WTC11 (cell line): Measurements from ENCODE around the gene PHACTR3. TPM values are rescaled to one million over a fixed set of nuclear protein-coding genes. Genes with fewer than 3 reads are reported as not detected.

Experiments used
- ATAC-seq: fragments of 200-7000 bp; cut with Tn5 transposase; 2 replicates; pipeline ENCODE4 v1.10.0; 2021; ENCODE audit warnings: mild to moderate bottlenecking, moderate library complexity
- CTCF ChIA-PET: fragments of 300-600 bp; sonication (Branson Sonifier 250); formaldehyde crosslinking; loops from one replicate; lab custom pipeline; 2021; ENCODE audit warnings: antibody characterized with exemption; lab: Charles Lee
- POLR2A ChIA-PET: fragments of 350-600 bp; sonication (Branson Sonifier 250); formaldehyde crosslinking; loops from one replicate; lab custom pipeline; 2021; ENCODE audit warnings: antibody characterized with exemption; lab: Charles Lee
- DNase-seq: peaks from one replicate; pipeline ENCODE4 v3.0.0; 2021; ENCODE audit warnings: low spot score
- H3K27ac Mint-ChIP-seq: 2 replicates; pipeline ENCODE4 v1.8.0; 2021; ENCODE audit warnings: mixed read lengths
- H3K27me3 Mint-ChIP-seq: 2 replicates; pipeline ENCODE4 v1.8.0; 2021; ENCODE audit warnings: low read depth, mild to moderate bottlenecking, moderate library complexity, mixed read lengths
- H3K36me3 Mint-ChIP-seq: 2 replicates; pipeline ENCODE4 v1.8.0; 2021; ENCODE audit warnings: mixed read lengths
- H3K4me1 Mint-ChIP-seq: 2 replicates; pipeline ENCODE4 v1.8.0; 2022; ENCODE audit warnings: mixed read lengths
- H3K4me3 Mint-ChIP-seq: 2 replicates; pipeline ENCODE4 v1.8.0; 2021; ENCODE audit warnings: mild to moderate bottlenecking, moderate library complexity, mixed read lengths
- H3K9me3 Mint-ChIP-seq: 2 replicates; pipeline ENCODE4 v1.8.0; 2021; ENCODE audit warnings: mixed read lengths
- FOXP1 ChIP-seq: sonication (generic); formaldehyde crosslinking; IDR thresholded peaks from 2 replicates; pipeline ENCODE4 v1.8.0; 2022; ENCODE audit warnings: missing genetic modification reagents, mild to moderate bottlenecking, moderate library complexity, borderline replicate concordance
- KAT7 ChIP-seq: sonication (generic); formaldehyde crosslinking; IDR thresholded peaks from 2 replicates; pipeline ENCODE4 v1.8.1; 2023; ENCODE audit warnings: missing genetic modification reagents, mild to moderate bottlenecking, borderline replicate concordance
- OVOL2 ChIP-seq: fragments of 250-450 bp; sonication (Bioruptor Pico); IDR thresholded peaks from 2 replicates; pipeline ENCODE4 v1.9.0; 2021; ENCODE audit warnings: mild to moderate bottlenecking, borderline replicate concordance
- PRRX2 ChIP-seq: fragments of 250-450 bp; sonication (Bioruptor Pico); IDR thresholded peaks from 2 replicates; pipeline ENCODE4 v1.8.0; 2021; ENCODE audit warnings: mild to moderate bottlenecking
- RELA ChIP-seq: sonication (generic); formaldehyde crosslinking; IDR thresholded peaks from 2 replicates; pipeline ENCODE4 v1.8.1; 2022; ENCODE audit warnings: missing genetic modification reagents, mild to moderate bottlenecking, borderline replicate concordance
- SOX15 ChIP-seq: fragments of 250-450 bp; sonication (Bioruptor Pico); IDR thresholded peaks from 2 replicates; pipeline ENCODE4 v1.9.0; 2021; ENCODE audit warnings: mild to moderate bottlenecking
- TEAD1 ChIP-seq: sonication (generic); formaldehyde crosslinking; IDR thresholded peaks from 2 replicates; pipeline ENCODE4 v1.8.0; 2022; ENCODE audit warnings: mild to moderate bottlenecking, missing genetic modification reagents
- ZBTB21 ChIP-seq: sonication (generic); formaldehyde crosslinking; IDR thresholded peaks from 2 replicates; pipeline ENCODE4 v1.8.1; 2023; ENCODE audit warnings: mild to moderate bottlenecking, missing genetic modification reagents, borderline replicate concordance
- ZNF121 ChIP-seq: sonication (generic); formaldehyde crosslinking; IDR thresholded peaks from 2 replicates; pipeline ENCODE4 v1.8.0; 2023; ENCODE audit warnings: missing genetic modification reagents
- ZNF671 ChIP-seq: fragments of 250-450 bp; sonication (Bioruptor Pico); IDR thresholded peaks from 2 replicates; pipeline ENCODE4 v1.8.0; 2021; ENCODE audit warnings: mild to moderate bottlenecking
- total RNA-seq: library from RNA; stranded (reverse); gene quantifications from 3 replicates; pipeline ENCODE4 v1.2.3, GENCODE V29; 2021
- TF ChIP-seq, protein P1 (sequence below): sonication (generic); formaldehyde crosslinking; IDR thresholded peaks from 2 replicates; pipeline ENCODE4 v1.8.0; 2023; ENCODE audit warnings: missing genetic modification reagents, mild to moderate bottlenecking, borderline replicate concordance
- TF ChIP-seq, protein P2 (sequence below): sonication (generic); formaldehyde crosslinking; IDR thresholded peaks from 2 replicates; pipeline ENCODE4 v1.8.1; 2023; ENCODE audit warnings: mild to moderate bottlenecking, missing genetic modification reagents
- TF ChIP-seq, protein P3 (sequence below): sonication (generic); formaldehyde crosslinking; IDR thresholded peaks from 2 replicates; pipeline ENCODE4 v1.8.1; 2022; ENCODE audit warnings: low read depth, mild to moderate bottlenecking, moderate library complexity, missing genetic modification reagents, borderline replicate concordance
- TF ChIP-seq, protein P4 (sequence below): fragments of 250-450 bp; sonication (Bioruptor Pico); IDR thresholded peaks from 2 replicates; pipeline ENCODE4 v1.9.0; 2021; ENCODE audit warnings: mild to moderate bottlenecking
- TF ChIP-seq, protein P5 (sequence below): fragments of 250-450 bp; sonication (Bioruptor Pico); IDR thresholded peaks from 2 replicates; pipeline ENCODE4 v2.1.2; 2022; ENCODE audit warnings: mild to moderate bottlenecking, moderate library complexity
- TF ChIP-seq, protein P6 (sequence below): fragments of 250-450 bp; sonication (Bioruptor Pico); conservative IDR thresholded peaks from 2 replicates; pipeline ENCODE4 v1.9.0; 2021; ENCODE audit warnings: mild to moderate bottlenecking
- TF ChIP-seq, protein P7 (sequence below): sonication (generic); formaldehyde crosslinking; conservative IDR thresholded peaks from 2 replicates; pipeline ENCODE4 v1.8.1; 2022; ENCODE audit warnings: mild to moderate bottlenecking, missing genetic modification reagents
- TF ChIP-seq, protein P8 (sequence below): sonication (generic); formaldehyde crosslinking; IDR thresholded peaks from 2 replicates; pipeline ENCODE4 v1.8.1; 2023; ENCODE audit warnings: mild to moderate bottlenecking, missing genetic modification reagents

PHACTR3 gene
- total RNA-seq, 1 experiment from 2014 or later, result 0.28 TPM

DNA sequence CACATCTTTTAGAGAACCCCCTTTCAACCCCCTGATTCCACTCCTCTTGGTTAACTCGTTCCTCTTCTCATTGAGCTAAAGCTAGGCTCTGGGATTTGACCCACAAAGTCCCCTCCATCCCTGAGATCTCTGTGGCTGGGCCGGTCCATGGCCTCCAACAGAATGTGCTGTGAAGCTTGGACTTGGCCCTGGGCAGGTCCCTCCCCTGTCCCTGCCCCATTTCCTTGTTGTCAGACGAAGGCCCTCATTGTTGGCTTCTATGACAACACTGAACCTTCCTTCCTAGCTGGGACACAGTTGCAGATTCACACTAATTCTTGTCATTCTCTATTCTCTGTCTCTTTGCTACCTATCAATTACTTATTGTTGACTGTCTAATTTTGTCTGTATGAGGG, 173.0 kb downstream of the PHACTR3 start (continued):
- TF ChIP-seq, protein P1, sequence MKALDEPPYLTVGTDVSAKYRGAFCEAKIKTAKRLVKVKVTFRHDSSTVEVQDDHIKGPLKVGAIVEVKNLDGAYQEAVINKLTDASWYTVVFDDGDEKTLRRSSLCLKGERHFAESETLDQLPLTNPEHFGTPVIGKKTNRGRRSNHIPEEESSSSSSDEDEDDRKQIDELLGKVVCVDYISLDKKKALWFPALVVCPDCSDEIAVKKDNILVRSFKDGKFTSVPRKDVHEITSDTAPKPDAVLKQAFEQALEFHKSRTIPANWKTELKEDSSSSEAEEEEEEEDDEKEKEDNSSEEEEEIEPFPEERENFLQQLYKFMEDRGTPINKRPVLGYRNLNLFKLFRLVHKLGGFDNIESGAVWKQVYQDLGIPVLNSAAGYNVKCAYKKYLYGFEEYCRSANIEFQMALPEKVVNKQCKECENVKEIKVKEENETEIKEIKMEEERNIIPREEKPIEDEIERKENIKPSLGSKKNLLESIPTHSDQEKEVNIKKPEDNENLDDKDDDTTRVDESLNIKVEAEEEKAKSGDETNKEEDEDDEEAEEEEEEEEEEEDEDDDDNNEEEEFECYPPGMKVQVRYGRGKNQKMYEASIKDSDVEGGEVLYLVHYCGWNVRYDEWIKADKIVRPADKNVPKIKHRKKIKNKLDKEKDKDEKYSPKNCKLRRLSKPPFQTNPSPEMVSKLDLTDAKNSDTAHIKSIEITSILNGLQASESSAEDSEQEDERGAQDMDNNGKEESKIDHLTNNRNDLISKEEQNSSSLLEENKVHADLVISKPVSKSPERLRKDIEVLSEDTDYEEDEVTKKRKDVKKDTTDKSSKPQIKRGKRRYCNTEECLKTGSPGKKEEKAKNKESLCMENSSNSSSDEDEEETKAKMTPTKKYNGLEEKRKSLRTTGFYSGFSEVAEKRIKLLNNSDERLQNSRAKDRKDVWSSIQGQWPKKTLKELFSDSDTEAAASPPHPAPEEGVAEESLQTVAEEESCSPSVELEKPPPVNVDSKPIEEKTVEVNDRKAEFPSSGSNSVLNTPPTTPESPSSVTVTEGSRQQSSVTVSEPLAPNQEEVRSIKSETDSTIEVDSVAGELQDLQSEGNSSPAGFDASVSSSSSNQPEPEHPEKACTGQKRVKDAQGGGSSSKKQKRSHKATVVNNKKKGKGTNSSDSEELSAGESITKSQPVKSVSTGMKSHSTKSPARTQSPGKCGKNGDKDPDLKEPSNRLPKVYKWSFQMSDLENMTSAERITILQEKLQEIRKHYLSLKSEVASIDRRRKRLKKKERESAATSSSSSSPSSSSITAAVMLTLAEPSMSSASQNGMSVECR (CRISPR knock-in tag), result no peak
- TF ChIP-seq, protein P2, sequence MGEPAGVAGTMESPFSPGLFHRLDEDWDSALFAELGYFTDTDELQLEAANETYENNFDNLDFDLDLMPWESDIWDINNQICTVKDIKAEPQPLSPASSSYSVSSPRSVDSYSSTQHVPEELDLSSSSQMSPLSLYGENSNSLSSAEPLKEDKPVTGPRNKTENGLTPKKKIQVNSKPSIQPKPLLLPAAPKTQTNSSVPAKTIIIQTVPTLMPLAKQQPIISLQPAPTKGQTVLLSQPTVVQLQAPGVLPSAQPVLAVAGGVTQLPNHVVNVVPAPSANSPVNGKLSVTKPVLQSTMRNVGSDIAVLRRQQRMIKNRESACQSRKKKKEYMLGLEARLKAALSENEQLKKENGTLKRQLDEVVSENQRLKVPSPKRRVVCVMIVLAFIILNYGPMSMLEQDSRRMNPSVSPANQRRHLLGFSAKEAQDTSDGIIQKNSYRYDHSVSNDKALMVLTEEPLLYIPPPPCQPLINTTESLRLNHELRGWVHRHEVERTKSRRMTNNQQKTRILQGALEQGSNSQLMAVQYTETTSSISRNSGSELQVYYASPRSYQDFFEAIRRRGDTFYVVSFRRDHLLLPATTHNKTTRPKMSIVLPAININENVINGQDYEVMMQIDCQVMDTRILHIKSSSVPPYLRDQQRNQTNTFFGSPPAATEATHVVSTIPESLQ (CRISPR knock-in tag), result no peak
- TF ChIP-seq, protein P3, sequence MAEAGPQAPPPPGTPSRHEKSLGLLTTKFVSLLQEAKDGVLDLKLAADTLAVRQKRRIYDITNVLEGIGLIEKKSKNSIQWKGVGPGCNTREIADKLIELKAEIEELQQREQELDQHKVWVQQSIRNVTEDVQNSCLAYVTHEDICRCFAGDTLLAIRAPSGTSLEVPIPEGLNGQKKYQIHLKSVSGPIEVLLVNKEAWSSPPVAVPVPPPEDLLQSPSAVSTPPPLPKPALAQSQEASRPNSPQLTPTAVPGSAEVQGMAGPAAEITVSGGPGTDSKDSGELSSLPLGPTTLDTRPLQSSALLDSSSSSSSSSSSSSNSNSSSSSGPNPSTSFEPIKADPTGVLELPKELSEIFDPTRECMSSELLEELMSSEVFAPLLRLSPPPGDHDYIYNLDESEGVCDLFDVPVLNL (CRISPR knock-in tag), result no peak
- TF ChIP-seq, protein P4, sequence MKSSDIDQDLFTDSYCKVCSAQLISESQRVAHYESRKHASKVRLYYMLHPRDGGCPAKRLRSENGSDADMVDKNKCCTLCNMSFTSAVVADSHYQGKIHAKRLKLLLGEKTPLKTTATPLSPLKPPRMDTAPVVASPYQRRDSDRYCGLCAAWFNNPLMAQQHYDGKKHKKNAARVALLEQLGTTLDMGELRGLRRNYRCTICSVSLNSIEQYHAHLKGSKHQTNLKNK (CRISPR knock-in tag), result no peak
- TF ChIP-seq KAT7 (CRISPR knock-in tag), result no peak
- TF ChIP-seq, protein P5, sequence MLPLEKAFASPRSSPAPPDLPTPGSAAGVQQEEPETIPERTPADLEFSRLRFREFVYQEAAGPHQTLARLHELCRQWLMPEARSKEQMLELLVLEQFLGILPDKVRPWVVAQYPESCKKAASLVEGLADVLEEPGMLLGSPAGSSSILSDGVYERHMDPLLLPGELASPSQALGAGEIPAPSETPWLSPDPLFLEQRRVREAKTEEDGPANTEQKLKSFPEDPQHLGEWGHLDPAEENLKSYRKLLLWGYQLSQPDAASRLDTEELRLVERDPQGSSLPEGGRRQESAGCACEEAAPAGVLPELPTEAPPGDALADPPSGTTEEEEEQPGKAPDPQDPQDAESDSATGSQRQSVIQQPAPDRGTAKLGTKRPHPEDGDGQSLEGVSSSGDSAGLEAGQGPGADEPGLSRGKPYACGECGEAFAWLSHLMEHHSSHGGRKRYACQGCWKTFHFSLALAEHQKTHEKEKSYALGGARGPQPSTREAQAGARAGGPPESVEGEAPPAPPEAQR (CRISPR knock-in tag), result no peak
- no peak for TF ChIP-seq ZBTB21 (CRISPR knock-in tag)
- TF ChIP-seq, protein P6, sequence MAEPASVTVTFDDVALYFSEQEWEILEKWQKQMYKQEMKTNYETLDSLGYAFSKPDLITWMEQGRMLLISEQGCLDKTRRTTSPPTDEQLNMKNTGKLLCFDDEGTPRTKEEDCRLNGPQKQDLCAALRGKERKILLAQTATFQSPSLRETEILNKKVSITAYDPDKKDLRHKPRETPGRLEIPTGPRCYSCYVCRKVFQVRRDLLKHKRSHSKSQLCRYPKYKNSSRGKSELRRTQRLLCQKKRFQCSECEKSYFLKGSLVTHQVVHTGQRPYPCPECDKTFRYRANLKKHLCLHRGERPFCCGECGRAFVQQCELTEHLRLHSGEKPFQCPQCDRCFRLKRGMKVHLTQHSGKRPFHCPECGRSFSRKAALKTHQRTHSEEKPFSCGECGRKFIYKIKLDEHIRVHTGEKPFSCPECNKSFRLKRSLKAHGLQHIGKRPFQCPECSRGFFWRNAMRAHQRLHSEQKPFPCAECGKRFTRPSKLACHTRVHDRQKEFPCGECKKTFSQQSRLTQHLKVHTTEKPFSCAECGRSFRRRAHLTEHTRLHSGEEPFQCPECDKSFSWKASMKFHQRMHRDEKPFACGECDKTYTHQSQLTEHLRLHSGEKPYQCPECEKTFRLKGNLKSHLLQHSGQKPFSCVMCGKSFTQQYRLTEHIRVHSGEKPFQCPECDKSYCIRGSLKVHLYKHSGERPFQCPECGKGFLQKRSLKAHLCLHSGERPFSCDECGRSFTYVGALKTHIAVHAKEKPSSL (CRISPR knock-in tag), result no peak
- no peak for TF ChIP-seq ZNF121
- TF ChIP-seq, protein P7, sequence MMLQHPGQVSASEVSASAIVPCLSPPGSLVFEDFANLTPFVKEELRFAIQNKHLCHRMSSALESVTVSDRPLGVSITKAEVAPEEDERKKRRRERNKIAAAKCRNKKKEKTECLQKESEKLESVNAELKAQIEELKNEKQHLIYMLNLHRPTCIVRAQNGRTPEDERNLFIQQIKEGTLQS, result no peak
- no peak for TF ChIP-seq PRRX2

DNA sequence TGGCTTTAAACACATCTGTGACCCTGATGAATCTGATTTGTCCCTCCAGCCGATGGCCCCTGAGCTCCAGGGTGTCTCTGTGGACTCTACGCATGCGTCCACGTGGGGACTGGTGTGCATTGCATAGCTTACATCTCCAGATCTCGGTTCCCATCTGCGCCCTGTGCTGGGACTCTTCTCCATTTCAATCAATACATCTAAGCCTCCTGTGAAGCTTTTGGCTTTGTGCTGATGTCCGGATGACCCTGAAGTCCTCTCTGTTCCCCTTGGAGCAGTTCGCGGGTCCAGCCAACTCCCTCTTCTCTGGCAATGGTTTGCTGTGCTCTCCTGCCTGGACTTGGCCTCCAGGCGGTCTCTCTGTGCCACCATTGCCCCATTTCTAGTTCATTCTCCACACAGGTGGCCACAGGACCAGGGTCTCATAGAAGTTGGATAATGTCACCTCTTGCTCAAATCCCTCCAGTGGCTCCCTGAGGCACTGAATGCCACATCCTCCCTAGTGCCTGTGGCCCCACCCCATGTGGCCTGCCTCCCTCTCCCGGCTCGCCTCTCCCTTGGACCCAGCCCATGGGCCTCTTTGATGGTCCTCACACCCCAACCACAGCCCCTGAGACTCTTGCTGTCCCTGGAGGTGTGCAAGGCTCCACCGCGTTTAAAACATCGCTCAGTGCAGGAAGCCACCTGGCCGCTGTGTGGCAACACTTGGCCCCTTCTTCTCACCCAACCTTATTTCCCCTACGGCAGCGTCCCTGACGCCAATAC, 173.7 kb downstream of the PHACTR3 start:
- Mint-ChIP-seq H3K4me3 (no peak overlapping the region), H3K27ac (no peak overlapping the region; the same call in 1 of the 2 replicates), H3K4me1 (no peaks in the 10 kb centered on the region), H3K9me3 (no peaks in the 10 kb centered on the region), H3K27me3 (peaks cover 21% of the 10 kb centered on the region), H3K36me3 (no peaks in the 10 kb centered on the region)
- no peak for TF ChIP-seq ZNF671 (CRISPR knock-in tag)
- TF ChIP-seq SOX15 (CRISPR knock-in tag), result no peak
- TF ChIP-seq, protein P8, sequence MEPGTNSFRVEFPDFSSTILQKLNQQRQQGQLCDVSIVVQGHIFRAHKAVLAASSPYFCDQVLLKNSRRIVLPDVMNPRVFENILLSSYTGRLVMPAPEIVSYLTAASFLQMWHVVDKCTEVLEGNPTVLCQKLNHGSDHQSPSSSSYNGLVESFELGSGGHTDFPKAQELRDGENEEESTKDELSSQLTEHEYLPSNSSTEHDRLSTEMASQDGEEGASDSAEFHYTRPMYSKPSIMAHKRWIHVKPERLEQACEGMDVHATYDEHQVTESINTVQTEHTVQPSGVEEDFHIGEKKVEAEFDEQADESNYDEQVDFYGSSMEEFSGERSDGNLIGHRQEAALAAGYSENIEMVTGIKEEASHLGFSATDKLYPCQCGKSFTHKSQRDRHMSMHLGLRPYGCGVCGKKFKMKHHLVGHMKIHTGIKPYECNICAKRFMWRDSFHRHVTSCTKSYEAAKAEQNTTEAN, result no peak
- no peak for TF ChIP-seq FOXP1 (CRISPR knock-in tag)
- TF ChIP-seq OVOL2 (CRISPR knock-in tag), result no peak
- no peak for TF ChIP-seq RELA (CRISPR knock-in tag)
- TF ChIP-seq KAT7 (CRISPR knock-in tag), result no peak
- no peak for TF ChIP-seq TEAD1 (CRISPR knock-in tag)
- no peak for DNase-seq
- CTCF ChIA-PET, result interaction anchor here (2.0 kb wide), 1 partner anchor 72 kb away, joined by 5 read pairs; no protein-coding TSS in a partner anchor
- ATAC-seq, result no peak
- POLR2A ChIA-PET, result no interaction called here
